COLO668 (cell line): ENCODE data around the gene SURF4.
"Not testable (repeated sequence)": the region's sequence is repeated elsewhere in the genome, so short reads cannot be mapped to it uniquely, and the experiment has no call there.

ENCODE experiments used
- DNase-seq: peaks from one replicate; lab custom pipeline; 2025; ENCODE audit not compliant: unreplicated experiment; lab: John Stamatoyannopoulos, UW

SURF4 gene

GRCh38 chr9:133397895-133398294 is 22.0 kb upstream of the SURF4 start:
- DNase-seq, result no peak

- DNase-seq, result no peak
These were observed 21.5 kb upstream of the SURF4 start for GRCh38 chr9:133397370-133397769.

GRCh38 chr9:133396952-133397351 is 21.1 kb upstream of the SURF4 start:
- no peak for DNase-seq

- DNase-seq, result peak; percentile 6
These were observed 18.9 kb upstream of the SURF4 start for GRCh38 chr9:133394687-133395271.

GRCh38 chr9:133393399-133393798 is 17.5 kb upstream of the SURF4 start:
- no peak for DNase-seq

- not testable (repeated sequence) for DNase-seq
These were observed 16.4 kb upstream of the SURF4 start for GRCh38 chr9:133392308-133392707.

GRCh38 chr9:133391449-133391848 is 15.6 kb upstream of the SURF4 start:
- DNase-seq, result not testable (repeated sequence)

- no peak for DNase-seq
These were observed 14.9 kb upstream of the SURF4 start for GRCh38 chr9:133390713-133391112.

- no peak for DNase-seq
These were observed 13.7 kb upstream of the SURF4 start for GRCh38 chr9:133389562-133389961.

GRCh38 chr9:133389025-133389557 is 13.2 kb upstream of the SURF4 start:
- no peak for DNase-seq

- no peak for DNase-seq
These were observed 11.8 kb upstream of the SURF4 start for GRCh38 chr9:133387680-133388079.

GRCh38 chr9:133386338-133386737 is 10.5 kb upstream of the SURF4 start:
- no peak for DNase-seq

- DNase-seq, result no peak
These were observed 9.6 kb upstream of the SURF4 start for GRCh38 chr9:133385452-133385851.

GRCh38 chr9:133384736-133385321 is 9.0 kb upstream of the SURF4 start:
- DNase-seq, result no peak

- no peak for DNase-seq
These were observed 7.6 kb upstream of the SURF4 start for GRCh38 chr9:133383438-133383837.

- no peak for DNase-seq
These were observed 6.8 kb upstream of the SURF4 start for GRCh38 chr9:133382507-133383141.

GRCh38 chr9:133380734-133381133 is 4.9 kb upstream of the SURF4 start:
- no peak for DNase-seq

- DNase-seq, result no peak
These were observed 3.6 kb upstream of the SURF4 start for GRCh38 chr9:133379153-133380086.

GRCh38 chr9:133378408-133378962 is 2.6 kb upstream of the SURF4 start:
- peak; percentile 48 for DNase-seq

GRCh38 chr9:133377721-133378216 is 1.9 kb upstream of the SURF4 start:
- DNase-seq, result peak; percentile 73

- DNase-seq, result not testable (repeated sequence)
These were observed 1.4 kb upstream of the SURF4 start for GRCh38 chr9:133377280-133377679.
